ENCODE results near the gene AMPD2. TPM values are rescaled to one million over a fixed set of nuclear protein-coding genes. Genes with fewer than 3 reads are reported as not detected.

The AMPD2 gene
- total RNA-seq, 4 donors from 2014 or later, result 23.7 to 38.8 (median 33.2) TPM

DNA sequence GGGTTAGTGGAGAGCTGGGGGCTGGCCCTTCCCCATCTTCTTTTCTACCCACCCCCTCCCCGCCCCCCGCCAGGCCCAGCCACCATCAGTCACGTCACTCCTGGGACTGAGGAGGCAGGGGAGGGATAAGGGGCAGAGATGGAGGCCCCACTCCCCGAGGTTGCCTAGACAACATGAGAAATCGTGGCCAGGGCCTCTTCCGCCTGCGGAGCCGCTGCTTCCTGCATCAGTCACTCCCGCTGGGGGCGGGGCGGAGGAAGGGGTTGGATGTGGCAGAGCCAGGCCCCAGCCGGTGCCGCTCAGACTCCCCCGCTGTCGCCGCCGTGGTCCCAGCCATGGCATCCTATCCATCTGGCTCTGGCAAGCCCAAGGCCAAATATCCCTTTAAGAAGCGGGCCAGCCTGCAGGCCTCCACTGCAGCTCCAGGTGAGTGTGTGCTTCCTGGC lies 1.2 kb downstream of the AMPD2 start:
- WGBS, result no CpG with 5 or more reads among the region's 18 CpGs
- Histone ChIP-seq H3K36me3 (peaks cover 0 to 2% (median 0%) of the 10 kb centered on the region in 4 donors), H3K4me1 (peaks cover 34 to 67% (median 64%) of the 10 kb centered on the region in 4 donors), H3K27ac (replicated peaks in 1 of 4) (peak overlapping the region; percentile 75 to 86 (median 80)), H3K27me3 (no peaks in the 10 kb centered on the region), H3K9me3 (no peaks in the 10 kb centered on the region), H3K4me3 (peak overlapping the region; percentile 58 to 72 (median 64))
- TF ChIP-seq POLR2AphosphoS5 (IDR thresholded peaks at IDR 0.05), result peak; percentile 57 to 72
- TF ChIP-seq, protein P1, sequence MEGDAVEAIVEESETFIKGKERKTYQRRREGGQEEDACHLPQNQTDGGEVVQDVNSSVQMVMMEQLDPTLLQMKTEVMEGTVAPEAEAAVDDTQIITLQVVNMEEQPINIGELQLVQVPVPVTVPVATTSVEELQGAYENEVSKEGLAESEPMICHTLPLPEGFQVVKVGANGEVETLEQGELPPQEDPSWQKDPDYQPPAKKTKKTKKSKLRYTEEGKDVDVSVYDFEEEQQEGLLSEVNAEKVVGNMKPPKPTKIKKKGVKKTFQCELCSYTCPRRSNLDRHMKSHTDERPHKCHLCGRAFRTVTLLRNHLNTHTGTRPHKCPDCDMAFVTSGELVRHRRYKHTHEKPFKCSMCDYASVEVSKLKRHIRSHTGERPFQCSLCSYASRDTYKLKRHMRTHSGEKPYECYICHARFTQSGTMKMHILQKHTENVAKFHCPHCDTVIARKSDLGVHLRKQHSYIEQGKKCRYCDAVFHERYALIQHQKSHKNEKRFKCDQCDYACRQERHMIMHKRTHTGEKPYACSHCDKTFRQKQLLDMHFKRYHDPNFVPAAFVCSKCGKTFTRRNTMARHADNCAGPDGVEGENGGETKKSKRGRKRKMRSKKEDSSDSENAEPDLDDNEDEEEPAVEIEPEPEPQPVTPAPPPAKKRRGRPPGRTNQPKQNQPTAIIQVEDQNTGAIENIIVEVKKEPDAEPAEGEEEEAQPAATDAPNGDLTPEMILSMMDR (IDR thresholded peaks at IDR 0.05), result no peak
- intact Hi-C loops (cut with DNase I), result loop anchor here (2.0 kb wide), 1 partner anchor 72 kb away; the partner anchor contains the start of gene GNAI3
- DNase-seq (ENCODE audit: extremely low spot score), result peak; percentile 98

DNA sequence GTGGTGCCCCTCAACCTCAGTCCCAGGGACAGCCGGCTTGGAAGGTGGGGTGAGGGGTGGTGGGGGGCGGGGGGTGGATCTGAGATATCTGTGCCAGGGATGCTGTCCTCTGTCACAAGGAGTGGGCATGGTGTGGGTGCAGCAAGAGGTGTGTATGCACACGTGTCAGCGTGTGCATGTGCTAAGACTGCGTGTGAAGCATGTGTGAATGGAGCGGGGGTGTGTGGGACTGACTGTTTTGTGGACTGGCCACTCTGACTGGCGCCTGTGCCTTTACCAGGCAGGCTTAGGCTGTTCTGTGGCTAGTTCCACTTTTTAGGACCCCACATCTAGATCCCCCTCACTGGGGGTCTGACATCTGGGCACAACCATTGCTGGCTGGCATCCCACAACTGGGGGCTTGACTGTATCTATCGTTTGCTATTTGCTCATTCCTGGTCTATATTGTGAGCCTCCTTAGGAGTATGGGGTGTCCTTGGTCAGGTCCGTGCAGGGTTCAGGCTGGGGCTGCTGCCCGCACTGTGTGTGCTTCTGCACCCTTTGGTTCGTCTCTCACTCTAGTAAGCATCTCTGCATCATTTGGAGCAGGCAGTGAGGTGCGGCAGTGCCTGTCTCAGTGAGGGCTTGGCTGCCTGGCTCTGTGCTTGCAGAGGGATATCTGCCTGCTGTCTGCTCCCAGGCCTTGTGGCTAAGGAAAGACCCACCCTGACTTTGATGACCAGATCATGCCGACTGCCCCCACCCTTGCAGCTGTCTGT lies 1.9 kb downstream of the AMPD2 start:
- intact Hi-C loops (cut with DNase I), result loop anchor here (2.0 kb wide), 1 partner anchor 73 kb away; the partner anchor contains the start of gene GNAI3
- peak overlapping the region; percentile 58 to 72 (median 64) for H3K4me3 ChIP-seq
- DNase-seq (ENCODE audit: extremely low spot score), result peak; percentile 82
- peak overlapping the region; percentile 75 to 86 (median 80) for H3K27ac ChIP-seq (replicated peaks in 1 of 4)
- no peaks in the 10 kb centered on the region for H3K9me3 ChIP-seq
- no peaks in the 10 kb centered on the region for H3K27me3 ChIP-seq
- no peak for TF ChIP-seq POLR2A (IDR thresholded peaks at IDR 0.05; ENCODE audit: low read depth)
- TF ChIP-seq POLR2AphosphoS5 (IDR thresholded peaks at IDR 0.05), result no peak
- no peak for TF ChIP-seq EP300 (IDR thresholded peaks at IDR 0.05)
- H3K36me3 ChIP-seq, result peaks cover 5 to 9% (median 6%) of the 10 kb centered on the region in 4 donors
- peaks cover 34 to 68% (median 66%) of the 10 kb centered on the region in 4 donors for H3K4me1 ChIP-seq
- 42% methylated on average over 7 of the region's 13 CpGs for WGBS

DNA sequence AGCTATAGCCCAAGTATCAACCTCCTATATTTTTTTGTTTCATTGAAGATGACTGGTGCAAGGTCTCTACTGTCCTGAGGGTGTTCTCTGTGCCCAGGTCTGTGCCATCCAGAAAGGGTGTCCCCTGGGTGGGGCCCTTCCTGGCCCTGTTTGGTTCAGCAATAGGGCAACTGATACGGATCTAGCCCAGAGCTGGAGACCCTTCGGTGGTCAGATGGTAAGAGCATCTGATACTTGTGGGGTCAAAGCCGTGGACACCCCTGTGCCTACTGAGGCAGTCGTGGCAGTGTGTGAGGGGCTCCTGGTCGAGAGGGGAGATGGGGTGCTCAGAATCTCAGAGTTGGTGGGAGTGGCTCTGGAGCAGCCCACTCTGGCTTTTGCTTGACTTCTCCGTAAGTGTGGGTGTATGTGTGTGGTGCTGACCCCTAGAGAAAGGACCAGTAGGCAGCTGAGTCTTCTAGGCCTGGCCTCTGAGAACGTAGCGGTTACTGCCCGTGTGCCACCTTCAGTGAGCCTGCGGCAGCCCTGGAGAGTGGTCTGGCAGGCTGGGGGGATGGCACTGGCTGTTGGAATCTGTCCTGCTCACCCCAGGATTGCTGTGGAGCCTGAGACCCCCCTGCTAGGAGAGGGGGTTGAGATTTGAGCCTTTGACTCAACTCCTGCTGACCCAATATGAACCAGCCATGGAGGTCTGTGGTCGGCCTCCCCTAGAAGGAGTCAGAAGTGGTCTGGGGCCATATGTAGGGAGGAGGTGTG lies 2.7 kb downstream of the AMPD2 start:
- H3K4me3 ChIP-seq, result no peak overlapping the region
- H3K27ac ChIP-seq (replicated peaks in 1 of 4), result no peak overlapping the region

DNA sequence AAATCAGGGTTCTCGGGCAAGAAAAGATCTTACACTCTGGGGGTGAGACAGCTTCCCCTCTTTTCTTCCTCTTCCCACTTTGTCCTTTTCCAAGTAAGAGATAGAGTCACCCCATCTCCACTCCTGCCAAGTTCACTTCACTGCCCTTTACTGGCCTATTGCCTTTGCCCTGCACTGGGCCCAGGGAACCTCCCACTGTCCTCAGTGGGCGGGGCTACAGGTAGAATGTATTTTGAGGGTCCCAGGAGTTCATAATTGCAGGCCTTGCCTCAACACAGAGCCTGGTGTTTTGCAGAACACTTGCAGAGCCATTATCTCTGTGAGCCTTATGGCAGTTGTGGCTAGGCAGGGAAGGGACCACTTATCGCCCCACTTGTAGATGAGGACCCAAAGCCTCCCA lies 3.3 kb downstream of the AMPD2 start:
- 91% methylated on average over 3 of the region's 3 CpGs for WGBS
- peaks cover 34 to 68% (median 66%) of the 10 kb centered on the region in 4 donors for H3K4me1 ChIP-seq
- peak overlapping the region in 1 of 4 donors; percentile 11 for H3K27ac ChIP-seq (replicated peaks in 1 of 4)
- intact Hi-C loops (cut with DNase I), result no loop called here
- no peak overlapping the region for H3K4me3 ChIP-seq
- peaks cover 13 to 21% (median 19%) of the 10 kb centered on the region in 4 donors for H3K36me3 ChIP-seq
- DNase-seq (ENCODE audit: extremely low spot score), result peak; percentile 57
- H3K27me3 ChIP-seq, result no peaks in the 10 kb centered on the region
- no peaks in the 10 kb centered on the region for H3K9me3 ChIP-seq
- TF ChIP-seq, protein P1 (IDR thresholded peaks at IDR 0.05), result no peak
- TF ChIP-seq POLR2A (IDR thresholded peaks at IDR 0.05; ENCODE audit: low read depth), result no peak
- no peak for TF ChIP-seq POLR2AphosphoS5 (IDR thresholded peaks at IDR 0.05)
- no peak for TF ChIP-seq EP300 (IDR thresholded peaks at IDR 0.05)

More for the DNA sequence above, 2.7 kb downstream of the AMPD2 start:
- intact Hi-C loops (cut with DNase I), result no loop called here
- DNase-seq (ENCODE audit: extremely low spot score), result peak; percentile 34
- H3K9me3 ChIP-seq, result no peaks in the 10 kb centered on the region
- WGBS, result 70% methylated on average over 5 of the region's 11 CpGs
- no peak for TF ChIP-seq POLR2AphosphoS5 (IDR thresholded peaks at IDR 0.05)
- TF ChIP-seq, protein P1 (IDR thresholded peaks at IDR 0.05), result no peak
- TF ChIP-seq EP300 (IDR thresholded peaks at IDR 0.05), result no peak
- TF ChIP-seq POLR2A (IDR thresholded peaks at IDR 0.05; ENCODE audit: low read depth), result no peak
- peaks cover 13 to 16% (median 14%) of the 10 kb centered on the region in 4 donors for H3K36me3 ChIP-seq
- peaks cover 34 to 68% (median 66%) of the 10 kb centered on the region in 4 donors for H3K4me1 ChIP-seq
- H3K27me3 ChIP-seq, result no peaks in the 10 kb centered on the region
